Activated B cell treated with CpG ODN at 0.5 μM for 24 hours (primary cell): ENCODE measurements around the gene MDM4. TPM values are rescaled to one million over a fixed set of nuclear protein-coding genes. Genes with fewer than 3 reads are reported as not detected.

ENCODE experiments used
- ATAC-seq: fragments of 200-7000 bp; cut with Tn5 transposase; one replicate; pipeline ENCODE4 v1.10.0; 2021; ENCODE audit warnings: low read depth, mild to moderate bottlenecking, moderate library complexity
- CTCF ChIA-PET: fragments of 350-600 bp; sonication (Branson Sonifier 250); formaldehyde crosslinking; loops from one replicate; lab custom pipeline; 2021; ENCODE audit warnings: antibody characterized with exemption; lab: Charles Lee
- POLR2A ChIA-PET: fragments of 350-600 bp; sonication (Branson Sonifier 250); formaldehyde crosslinking; loops from one replicate; lab custom pipeline; 2021; ENCODE audit warnings: antibody characterized with exemption; lab: Charles Lee
- DNase-seq: peaks from one replicate; pipeline ENCODE4 v3.0.0; 2022
- H3K27ac Mint-ChIP-seq: one replicate; pipeline ENCODE4 v1.8.0; 2020; ENCODE audit warnings: mixed read lengths
- H3K27me3 Mint-ChIP-seq: one replicate; pipeline ENCODE4 v1.8.0; 2021; ENCODE audit warnings: mixed read lengths
- H3K36me3 Mint-ChIP-seq: one replicate; pipeline ENCODE4 v1.8.0; 2021; ENCODE audit warnings: low read depth, mixed read lengths
- H3K4me1 Mint-ChIP-seq: one replicate; pipeline ENCODE4 v1.8.0; 2021; ENCODE audit warnings: mixed read lengths
- H3K4me3 Mint-ChIP-seq: one replicate; pipeline ENCODE4 v1.8.0; 2020; ENCODE audit warnings: mild to moderate bottlenecking, mixed read lengths
- H3K9me3 Mint-ChIP-seq: one replicate; pipeline ENCODE4 v1.8.0; 2020; ENCODE audit warnings: mixed read lengths
- CTCF ChIP-seq: fragments of 200-600 bp; IDR thresholded peaks from one replicate; pipeline ENCODE4 v1.8.0; 2022; ENCODE audit warnings: antibody characterized with exemption, mild to moderate bottlenecking
- intact Hi-C: fragments of 100-400 bp; cut with micrococcal nuclease; formaldehyde crosslinking; loops from one replicate; pipeline ENCODE4 v1.15.1; 2024
- total RNA-seq: library from RNA; stranded (reverse); gene quantifications from 2 replicates; pipeline ENCODE4 v1.2.3, GENCODE V29; 2022

MDM4 gene
- total RNA-seq, 1 donor from 2014 or later = 264 TPM

- H3K9me3 Mint-ChIP-seq = no peaks in the 10 kb centered on the region
- intact Hi-C loops = no loop called here
- ATAC-seq (no peak), DNase-seq (no peak)
- peaks cover 17% of the 10 kb centered on the region for H3K4me1 Mint-ChIP-seq
- H3K27me3 Mint-ChIP-seq = no peaks in the 10 kb centered on the region
- ChIA-PET CTCF (interaction anchor here (1.0 to 1.3 kb wide), 2 partner anchors 8 to 233 kb away, joined by 4 to 8 read pairs; no protein-coding TSS in a partner anchor), POLR2A (interaction anchor here (0.9 kb wide), 1 partner anchor 8 kb away, joined by 3 read pairs; no protein-coding TSS in a partner anchor)
- peaks cover 56% of the 10 kb centered on the region for H3K36me3 Mint-ChIP-seq
- H3K27ac Mint-ChIP-seq = no peak overlapping the region
- no peak for TF ChIP-seq CTCF
- H3K4me3 Mint-ChIP-seq = no peak overlapping the region
Measured at GRCh38 chr1:204574016-204574864, 58.0 kb downstream of the MDM4 start.

- intact Hi-C loops = no loop called here
- peaks cover 51% of the 10 kb centered on the region for H3K36me3 Mint-ChIP-seq
Measured at GRCh38 chr1:204574865-204575163, 58.6 kb downstream of the MDM4 start.

GRCh38 chr1:204575221-204576190 lies 59.3 kb downstream of the MDM4 start:
- POLR2A ChIA-PET = no interaction called here
- no peaks in the 10 kb centered on the region for H3K9me3 Mint-ChIP-seq
- peaks cover 30% of the 10 kb centered on the region for H3K4me1 Mint-ChIP-seq
- peak overlapping the region; percentile 57 for H3K27ac Mint-ChIP-seq
- no peaks in the 10 kb centered on the region for H3K27me3 Mint-ChIP-seq
- CTCF ChIA-PET = no interaction called here
- ATAC-seq = no peak
- no peak for DNase-seq
- no peak for TF ChIP-seq CTCF
- peaks cover 45% of the 10 kb centered on the region for H3K36me3 Mint-ChIP-seq
- intact Hi-C loops = no loop called here
- no peak overlapping the region for H3K4me3 Mint-ChIP-seq

More at GRCh38 chr1:204574865-204575163, 58.6 kb downstream of the MDM4 start:
- DNase-seq (no peak), ATAC-seq (no peak)
- Mint-ChIP-seq H3K27ac (no peak overlapping the region), H3K27me3 (no peaks in the 10 kb centered on the region), H3K4me1 (peaks cover 23% of the 10 kb centered on the region), H3K9me3 (no peaks in the 10 kb centered on the region), H3K4me3 (no peak overlapping the region)
- POLR2A ChIA-PET = no interaction called here
- CTCF ChIA-PET = interaction anchor here (1.0 to 1.3 kb wide), 2 partner anchors 9 to 232 kb away, joined by 4 to 8 read pairs; no protein-coding TSS in a partner anchor
- no peak for TF ChIP-seq CTCF

- H3K4me3 Mint-ChIP-seq = no peak overlapping the region
Measured at GRCh38 chr1:204576422-204576821, 60.2 kb downstream of the MDM4 start.

More at GRCh38 chr1:204576422-204576821, 60.2 kb downstream of the MDM4 start:
- Mint-ChIP-seq H3K9me3 (no peaks in the 10 kb centered on the region), H3K27me3 (no peaks in the 10 kb centered on the region), H3K4me1 (peaks cover 36% of the 10 kb centered on the region), H3K27ac (peak overlapping the region; percentile 27), H3K36me3 (peaks cover 40% of the 10 kb centered on the region)
- DNase-seq = no peak
- TF ChIP-seq CTCF = no peak
- POLR2A ChIA-PET = no interaction called here
- intact Hi-C loops = no loop called here
- CTCF ChIA-PET = no interaction called here
- no peak for ATAC-seq
